ENCODE results near the gene USH1C.

Gene USH1C

DNA sequence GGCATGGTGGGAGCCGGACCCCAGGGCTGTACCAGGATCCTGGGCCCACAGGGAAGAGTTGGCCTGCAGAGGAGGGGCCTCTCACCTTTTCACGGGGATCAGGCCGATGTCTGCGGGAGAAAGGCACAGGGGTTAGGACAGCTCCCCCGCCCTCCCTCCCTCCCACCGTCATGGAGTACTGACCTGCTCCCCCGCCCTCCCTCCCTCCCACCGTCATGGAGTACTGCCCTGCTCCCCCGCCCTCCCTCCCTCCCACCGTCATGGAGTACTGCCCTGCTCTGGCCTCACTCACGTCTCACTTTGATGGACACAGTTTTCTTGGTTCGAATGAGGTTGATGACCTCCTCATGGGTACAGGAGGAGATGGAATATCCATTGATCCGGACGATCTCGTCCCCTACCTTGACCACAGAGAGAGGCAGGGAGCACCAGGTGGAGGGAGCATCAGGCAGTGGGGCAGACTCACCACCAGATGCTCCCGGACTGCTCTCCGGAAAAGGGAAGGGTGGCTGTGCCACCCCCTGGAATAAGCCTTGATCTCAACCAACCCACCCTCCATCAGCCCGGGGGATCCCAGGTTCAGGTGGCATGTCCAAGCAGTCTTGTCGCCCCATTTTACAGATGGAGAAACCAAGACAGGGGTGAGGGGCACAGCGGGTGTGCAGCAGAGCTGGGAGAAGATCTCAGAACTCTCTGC is 17.1 kb downstream of the USH1C start:
- TF ChIP-seq CTCF (IDR thresholded peaks at IDR 0.05) = no peak
- no peak for TF ChIP-seq ZFX (IDR thresholded peaks at IDR 0.05; ENCODE audit: borderline replicate concordance)
- no peak overlapping the region for H3K27ac ChIP-seq

DNA sequence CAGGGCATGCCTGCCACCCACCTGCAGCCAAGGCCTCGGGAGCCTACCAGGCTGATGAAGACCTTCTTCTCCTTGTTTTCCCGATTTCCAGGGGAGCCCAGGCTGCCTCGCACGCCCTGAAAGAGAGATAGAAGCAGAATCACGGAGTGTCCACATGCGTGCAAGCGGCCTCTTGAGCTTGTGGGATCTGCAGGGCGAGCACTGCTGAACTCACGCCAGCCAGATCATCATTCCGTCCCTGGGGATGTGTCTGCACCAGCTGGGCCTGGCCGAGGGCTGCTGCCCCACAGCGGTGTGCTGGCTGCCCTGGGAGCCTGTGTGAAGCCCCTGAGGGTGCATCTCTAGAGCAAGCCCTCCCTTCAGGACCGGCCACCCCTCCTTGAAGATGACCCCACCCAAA is 17.9 kb downstream of the USH1C start:
- TF ChIP-seq ZFX (IDR thresholded peaks at IDR 0.05; ENCODE audit: borderline replicate concordance) = no peak
- TF ChIP-seq CTCF (IDR thresholded peaks at IDR 0.05) = no peak

GRCh38 chr11:17525570-17525969 is 18.6 kb downstream of the USH1C start:
- 0 out of 2 replicates have a peak, but pooled peaks have one; percentile 12 for TF ChIP-seq CTCF (IDR thresholded peaks at IDR 0.05)
- no peak for TF ChIP-seq ZFX (IDR thresholded peaks at IDR 0.05; ENCODE audit: borderline replicate concordance)
- H3K27ac ChIP-seq = no peak overlapping the region

More for the DNA sequence above, 17.9 kb downstream of the USH1C start:
- H3K27ac ChIP-seq = no peak overlapping the region

- no peak overlapping the region for H3K27ac ChIP-seq
- TF ChIP-seq CTCF (IDR thresholded peaks at IDR 0.05) (no peak), ZFX (IDR thresholded peaks at IDR 0.05; ENCODE audit: borderline replicate concordance) (no peak)
Observed at GRCh38 chr11:17524221-17524620, 20.0 kb downstream of the USH1C start.

DNA sequence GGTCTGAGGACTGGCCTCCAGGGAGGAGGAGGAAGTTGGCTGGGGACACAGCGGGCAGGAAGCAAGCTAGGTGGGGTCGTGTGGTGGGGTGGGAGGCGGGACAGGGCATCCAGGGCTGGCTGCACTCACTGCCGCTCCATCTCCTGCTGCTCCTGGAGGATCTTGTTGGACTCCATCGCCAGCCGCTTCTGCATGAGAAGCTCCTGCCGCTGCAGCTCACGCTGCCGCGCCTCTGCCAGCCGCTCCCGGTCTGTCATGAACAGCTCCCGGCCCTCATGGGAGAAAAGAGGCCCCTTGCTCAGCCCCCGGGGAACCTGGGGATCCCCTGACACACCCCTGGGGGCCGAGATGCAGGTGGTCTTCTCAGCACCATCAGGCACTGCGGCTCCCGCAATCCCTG is 21.6 kb downstream of the USH1C start:
- TF ChIP-seq CTCF (IDR thresholded peaks at IDR 0.05) = no peak
- no peak for TF ChIP-seq ZFX (IDR thresholded peaks at IDR 0.05; ENCODE audit: borderline replicate concordance)

GRCh38 chr11:17521106-17521900 is 22.9 kb downstream of the USH1C start:
- H3K27ac ChIP-seq = no peak overlapping the region
- TF ChIP-seq CTCF (IDR thresholded peaks at IDR 0.05) (no peak), ZFX (IDR thresholded peaks at IDR 0.05; ENCODE audit: borderline replicate concordance) (no peak)

More for the DNA sequence above, 21.6 kb downstream of the USH1C start:
- H3K27ac ChIP-seq = no peak overlapping the region
